Esophagus muscularis mucosa (tissue), 3 donors: ENCODE data around the gene SPDYC.
"Not testable (repeated sequence)": the region's sequence is repeated elsewhere in the genome, so short reads cannot be mapped to it uniquely, and the experiment has no call there.

ENCODE experiments used
- POLR2AphosphoS5 ChIP-seq, 2 donors: sonication (generic); formaldehyde crosslinking; IDR thresholded peaks; one replicate each; pipeline ENCODE4 v1.6.1; 2017; ENCODE audit warnings: antibody characterized with exemption in 2 of 2
- TF ChIP-seq, protein P1 (sequence below), 3 experiments: fragments of 200-600 bp in 2 of 3; fragments of 450-650 bp in 1 of 3; sonication (generic) in 2 of 3; IDR thresholded peaks; one replicate each; pipeline ENCODE4 v1.5.1; 2017 to 2019; ENCODE audit warnings: antibody characterized with exemption in 3 of 3, mild to moderate bottlenecking in 2 of 3, moderate library complexity in 1 of 3

DNA sequence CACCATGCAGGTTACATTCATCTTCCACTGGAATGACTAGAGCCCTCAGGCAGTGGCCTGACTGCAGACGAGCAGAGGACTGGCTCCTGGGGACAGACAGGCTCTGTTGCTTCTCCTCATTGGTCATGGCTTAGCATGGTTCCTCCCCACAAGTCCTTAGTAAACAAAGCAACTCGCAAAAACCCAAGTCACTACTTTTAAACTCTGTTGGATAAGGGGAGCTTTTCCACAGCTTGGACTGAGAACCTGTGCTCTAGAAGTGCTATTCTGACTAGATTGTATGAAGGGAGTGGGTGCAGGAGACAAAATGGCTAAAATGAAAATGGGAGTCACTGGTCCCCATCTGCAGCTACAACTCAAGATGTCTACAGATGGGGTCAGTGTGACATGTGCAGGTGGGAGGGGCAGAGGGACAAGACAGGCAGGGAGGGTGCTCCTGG, 4.6 kb downstream of the SPDYC start:
- TF ChIP-seq, protein P1, sequence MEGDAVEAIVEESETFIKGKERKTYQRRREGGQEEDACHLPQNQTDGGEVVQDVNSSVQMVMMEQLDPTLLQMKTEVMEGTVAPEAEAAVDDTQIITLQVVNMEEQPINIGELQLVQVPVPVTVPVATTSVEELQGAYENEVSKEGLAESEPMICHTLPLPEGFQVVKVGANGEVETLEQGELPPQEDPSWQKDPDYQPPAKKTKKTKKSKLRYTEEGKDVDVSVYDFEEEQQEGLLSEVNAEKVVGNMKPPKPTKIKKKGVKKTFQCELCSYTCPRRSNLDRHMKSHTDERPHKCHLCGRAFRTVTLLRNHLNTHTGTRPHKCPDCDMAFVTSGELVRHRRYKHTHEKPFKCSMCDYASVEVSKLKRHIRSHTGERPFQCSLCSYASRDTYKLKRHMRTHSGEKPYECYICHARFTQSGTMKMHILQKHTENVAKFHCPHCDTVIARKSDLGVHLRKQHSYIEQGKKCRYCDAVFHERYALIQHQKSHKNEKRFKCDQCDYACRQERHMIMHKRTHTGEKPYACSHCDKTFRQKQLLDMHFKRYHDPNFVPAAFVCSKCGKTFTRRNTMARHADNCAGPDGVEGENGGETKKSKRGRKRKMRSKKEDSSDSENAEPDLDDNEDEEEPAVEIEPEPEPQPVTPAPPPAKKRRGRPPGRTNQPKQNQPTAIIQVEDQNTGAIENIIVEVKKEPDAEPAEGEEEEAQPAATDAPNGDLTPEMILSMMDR (IDR thresholded peaks at IDR 0.05) = not testable (repeated sequence)
- not testable (repeated sequence) for TF ChIP-seq POLR2AphosphoS5 (IDR thresholded peaks at IDR 0.05)
